NCI-H82 (cell line): ENCODE results near the gene GRPR.

Experiments
- DNase-seq: peaks from one replicate; lab custom pipeline; 2025; lab: John Stamatoyannopoulos, UW

The GRPR gene

GRCh38 chrX:16123222-16123786 lies at the start of gene GRPR:
TSS of gene GRPR (plus strand) at chrX:16123565. CDS start at chrX:16123954, 389 bp downstream.
- DNase-seq = peak; percentile 86

GRCh38 chrX:16075087-16075486 lies 48.3 kb upstream of the GRPR start:
- no peak for DNase-seq

GRCh38 chrX:16076834-16077233 lies 46.5 kb upstream of the GRPR start:
- DNase-seq = no peak

GRCh38 chrX:16077811-16078210 lies 45.6 kb upstream of the GRPR start:
- no peak for DNase-seq

GRCh38 chrX:16081357-16081756 lies 42.0 kb upstream of the GRPR start:
- no peak for DNase-seq

GRCh38 chrX:16082470-16083085 lies 40.8 kb upstream of the GRPR start:
- DNase-seq = no peak

- DNase-seq = no peak
Observed at GRCh38 chrX:16087076-16087475, 36.3 kb upstream of the GRPR start.

GRCh38 chrX:16089086-16089485 lies 34.3 kb upstream of the GRPR start:
- no peak for DNase-seq

GRCh38 chrX:16096141-16096540 lies 27.2 kb upstream of the GRPR start:
- no peak for DNase-seq

GRCh38 chrX:16100673-16101072 lies 22.7 kb upstream of the GRPR start:
- DNase-seq = peak; percentile 10

- no peak for DNase-seq
Observed at GRCh38 chrX:16101581-16101980, 21.8 kb upstream of the GRPR start.

- DNase-seq = no peak
Observed at GRCh38 chrX:16103625-16104024, 19.7 kb upstream of the GRPR start.

GRCh38 chrX:16112428-16112827 lies 10.9 kb upstream of the GRPR start:
- no peak for DNase-seq

GRCh38 chrX:16113978-16114565 lies 9.3 kb upstream of the GRPR start:
- no peak for DNase-seq

- DNase-seq = no peak
Observed at GRCh38 chrX:16114611-16115010, 8.8 kb upstream of the GRPR start.

GRCh38 chrX:16119353-16120220 lies 3.8 kb upstream of the GRPR start:
- DNase-seq = no peak

GRCh38 chrX:16120431-16120830 lies 2.9 kb upstream of the GRPR start:
- no peak for DNase-seq

- DNase-seq = no peak
Observed at GRCh38 chrX:16124201-16124600, 836 bp downstream of the GRPR start.

- no peak for DNase-seq
Observed at GRCh38 chrX:16125520-16126149, 2.3 kb downstream of the GRPR start.

- DNase-seq = no peak
Observed at GRCh38 chrX:16130707-16131106, 7.3 kb downstream of the GRPR start.

GRCh38 chrX:16134936-16135335 lies 11.6 kb downstream of the GRPR start:
- no peak for DNase-seq

- no peak for DNase-seq
Observed at GRCh38 chrX:16136080-16136479, 12.7 kb downstream of the GRPR start.
